ENCODE measurements around the gene TRIM39. TPM values are rescaled to one million over a fixed set of nuclear protein-coding genes. Genes with fewer than 3 reads are reported as not detected.

Gene TRIM39
- polyA plus RNA-seq, 3 donors, result 3.5 to 16.3 (median 3.6) TPM

GRCh38 chr6:30341728-30342127 lies 15.0 kb downstream of the TRIM39 start:
- H3K36me3 Mint-ChIP-seq, result peaks cover 64 to 68% of the 10 kb centered on the region in 2 donors
- intact Hi-C loops (cut with micrococcal nuclease), result no loop called here
- H3K9ac ChIP-seq (ENCODE audit: insufficient read depth, low read length, poor library complexity, severe bottlenecking), result no peak overlapping the region

DNA sequence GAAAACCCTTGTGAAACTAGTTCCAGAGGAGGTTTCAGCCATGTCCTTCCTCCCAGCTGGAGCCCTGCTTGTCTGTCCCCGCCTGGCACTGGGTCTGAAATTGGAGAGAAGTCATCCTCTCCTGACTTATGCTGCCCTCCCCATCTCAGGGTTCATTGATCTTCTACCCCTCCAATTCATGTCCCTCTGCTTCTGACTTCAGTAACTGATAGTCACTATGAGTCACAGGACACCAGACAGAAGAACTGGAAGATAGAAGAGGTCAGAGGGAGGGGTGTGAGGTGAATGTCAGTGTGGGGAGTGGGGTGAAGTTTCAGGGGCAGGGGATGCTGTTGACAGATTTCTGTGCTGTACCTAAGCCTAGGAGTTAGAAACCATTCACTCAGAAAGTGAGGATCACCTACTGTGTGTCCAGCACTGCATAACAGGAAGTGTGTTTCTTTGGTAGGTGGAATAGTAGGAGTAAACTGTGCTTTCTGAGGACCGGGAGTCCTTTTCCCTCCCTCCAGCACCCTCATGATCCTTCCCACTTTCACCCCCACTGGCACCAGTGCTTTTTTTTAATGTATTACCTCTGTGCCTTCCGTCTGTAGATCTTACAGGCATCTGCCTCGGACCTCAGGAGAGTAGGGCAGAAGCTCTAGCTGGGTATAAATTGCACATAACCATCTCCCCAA lies 17.6 kb downstream of the TRIM39 start:
- Mint-ChIP-seq H3K27me3 (ENCODE audit: low read depth in 3 of 3) (peaks cover 11 to 17% (median 15%) of the 10 kb centered on the region in 3 donors), H3K4me3 (peak overlapping the region; percentile 88 to 94), H3K36me3 (peaks cover 53 to 56% of the 10 kb centered on the region in 2 donors), H3K9me3 (peaks cover 0 to 4% (median 0%) of the 10 kb centered on the region in 7 donors), H3K27ac (peak overlapping the region in 4 of 7 donors; percentile 6 to 58 (median 36)), H3K4me1 (peaks cover 19% of the 10 kb centered on the region)
- H3K9me3 ChIP-seq (replicated peaks in 1 of 2; ENCODE audit: control insufficient read depth in 1 of 2, insufficient read depth in 1 of 2, low read length in 2 of 2), result no peaks in the 10 kb centered on the region
- H3K36me3 ChIP-seq (replicated peaks in 1 of 2; ENCODE audit: control insufficient read depth in 1 of 2, insufficient read depth in 2 of 2, low read length in 2 of 2), result peaks cover 34 to 48% of the 10 kb centered on the region in 2 donors
- TF ChIP-seq, protein P1, sequence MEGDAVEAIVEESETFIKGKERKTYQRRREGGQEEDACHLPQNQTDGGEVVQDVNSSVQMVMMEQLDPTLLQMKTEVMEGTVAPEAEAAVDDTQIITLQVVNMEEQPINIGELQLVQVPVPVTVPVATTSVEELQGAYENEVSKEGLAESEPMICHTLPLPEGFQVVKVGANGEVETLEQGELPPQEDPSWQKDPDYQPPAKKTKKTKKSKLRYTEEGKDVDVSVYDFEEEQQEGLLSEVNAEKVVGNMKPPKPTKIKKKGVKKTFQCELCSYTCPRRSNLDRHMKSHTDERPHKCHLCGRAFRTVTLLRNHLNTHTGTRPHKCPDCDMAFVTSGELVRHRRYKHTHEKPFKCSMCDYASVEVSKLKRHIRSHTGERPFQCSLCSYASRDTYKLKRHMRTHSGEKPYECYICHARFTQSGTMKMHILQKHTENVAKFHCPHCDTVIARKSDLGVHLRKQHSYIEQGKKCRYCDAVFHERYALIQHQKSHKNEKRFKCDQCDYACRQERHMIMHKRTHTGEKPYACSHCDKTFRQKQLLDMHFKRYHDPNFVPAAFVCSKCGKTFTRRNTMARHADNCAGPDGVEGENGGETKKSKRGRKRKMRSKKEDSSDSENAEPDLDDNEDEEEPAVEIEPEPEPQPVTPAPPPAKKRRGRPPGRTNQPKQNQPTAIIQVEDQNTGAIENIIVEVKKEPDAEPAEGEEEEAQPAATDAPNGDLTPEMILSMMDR (IDR thresholded peaks at IDR 0.05), result no peak
- H3K27ac ChIP-seq (ENCODE audit: low read depth in 1 of 2, low read length in 2 of 2), result no peak overlapping the region
- 70% methylated on average over 3 of the region's 4 CpGs for WGBS (ENCODE audit: insufficient coverage)
- H3K27me3 ChIP-seq (ENCODE audit: control insufficient read depth in 2 of 2, insufficient read depth in 2 of 2, low read length in 2 of 2), result no peaks in the 10 kb centered on the region
- H2AFZ ChIP-seq (ENCODE audit: insufficient read depth, low read depth, low read length, poor library complexity, severe bottlenecking), result peak overlapping the region; percentile 95
- peak overlapping the region in 1 of 3 experiments; percentile 85 for H3K4me3 ChIP-seq (replicated peaks in 1 of 3; ENCODE audit: low read depth in 2 of 3, low read length in 3 of 3)
- peak overlapping the region; percentile 79 for H3K4me2 ChIP-seq (replicated peaks; ENCODE audit: extremely low read depth, low read length, poor library complexity, severe bottlenecking)
- H3K4me1 ChIP-seq (ENCODE audit: control insufficient read depth in 1 of 2, insufficient read depth in 2 of 2, low read length in 2 of 2), result peaks cover 7 to 15% of the 10 kb centered on the region in 2 donors
- H3K9ac ChIP-seq (ENCODE audit: insufficient read depth, low read length, poor library complexity, severe bottlenecking), result no peak overlapping the region
- no peak for DNase-seq
- H3K79me2 ChIP-seq (ENCODE audit: insufficient read depth, low read length), result no peaks in the 10 kb centered on the region
- intact Hi-C loops (cut with micrococcal nuclease), result no loop called here
- no peaks in the 10 kb centered on the region for H4K20me1 ChIP-seq (ENCODE audit: insufficient read depth, low read length)

More at GRCh38 chr6:30341728-30342127, 15.0 kb downstream of the TRIM39 start:
- H3K9me3 ChIP-seq (replicated peaks in 1 of 2; ENCODE audit: control insufficient read depth in 1 of 2, insufficient read depth in 1 of 2, low read length in 2 of 2), result no peaks in the 10 kb centered on the region
- peaks cover 49 to 63% of the 10 kb centered on the region in 2 donors for H3K36me3 ChIP-seq (replicated peaks in 1 of 2; ENCODE audit: control insufficient read depth in 1 of 2, insufficient read depth in 2 of 2, low read length in 2 of 2)
- Mint-ChIP-seq H3K27me3 (ENCODE audit: low read depth in 3 of 3) (peaks cover 6 to 10% (median 9%) of the 10 kb centered on the region in 3 donors), H3K27ac (no peak overlapping the region), H3K4me3 (no peak overlapping the region), H3K4me1 (peaks cover 13% of the 10 kb centered on the region), H3K9me3 (peaks cover 0 to 2% (median 0%) of the 10 kb centered on the region in 7 donors)
- 95% methylated on average over 15 of the region's 16 CpGs for WGBS (ENCODE audit: insufficient coverage)
- no peak overlapping the region for H3K4me3 ChIP-seq (replicated peaks in 1 of 3; ENCODE audit: low read depth in 2 of 3, low read length in 3 of 3)
- H3K4me2 ChIP-seq (replicated peaks; ENCODE audit: extremely low read depth, low read length, poor library complexity, severe bottlenecking), result no peak overlapping the region
- peaks cover 7 to 15% of the 10 kb centered on the region in 2 donors for H3K4me1 ChIP-seq (ENCODE audit: control insufficient read depth in 1 of 2, insufficient read depth in 2 of 2, low read length in 2 of 2)
- DNase-seq, result no peak
- H3K79me2 ChIP-seq (ENCODE audit: insufficient read depth, low read length), result no peaks in the 10 kb centered on the region
- H4K20me1 ChIP-seq (ENCODE audit: insufficient read depth, low read length), result no peaks in the 10 kb centered on the region
- TF ChIP-seq, protein P1 (IDR thresholded peaks at IDR 0.05), result no peak
- H3K27ac ChIP-seq (ENCODE audit: low read depth in 1 of 2, low read length in 2 of 2), result no peak overlapping the region
- no peak overlapping the region for H2AFZ ChIP-seq (ENCODE audit: insufficient read depth, low read depth, low read length, poor library complexity, severe bottlenecking)
- no peaks in the 10 kb centered on the region for H3K27me3 ChIP-seq (ENCODE audit: control insufficient read depth in 2 of 2, insufficient read depth in 2 of 2, low read length in 2 of 2)
